Kidney (tissue), 14 donors: ENCODE results near the gene PYM1. TPM values are rescaled to one million over a fixed set of nuclear protein-coding genes. Genes with fewer than 3 reads are reported as not detected.

Experiments used
- DNase-seq, 5 donors: peaks; one replicate each; pipeline ENCODE4 v3.0.0-alpha.2; 2013 to 2020
- FAIRE-seq: peaks from 2 replicates; lab custom pipeline; 2012; peaks lifted over from hg19 to GRCh38; lab: Jason Lieb, UNC
- H3K27ac ChIP-seq, 2 donors: one replicate each; pipeline ENCODE4 v1.7.0; 2013; ENCODE audit warnings: low read depth in 2 of 2, low read length in 2 of 2, inconsistent platforms in 1 of 2
- H3K27me3 ChIP-seq: one replicate; pipeline ENCODE4 v1.7.1; 2013; ENCODE audit warnings: low read length, inconsistent platforms; ENCODE audit not compliant: control insufficient read depth, insufficient read depth
- H3K36me3 ChIP-seq, 3 donors: one replicate each; pipeline versions ENCODE4 v1.7.0 to v1.7.1; 2013; ENCODE audit warnings: low read length in 3 of 3, control low read depth in 1 of 3, inconsistent platforms in 1 of 3; ENCODE audit not compliant: insufficient read depth in 3 of 3, control insufficient read depth in 2 of 3
- H3K4me1 ChIP-seq, 3 donors: one replicate each; pipeline versions ENCODE4 v1.7.0 to v1.7.1; 2013; ENCODE audit warnings: low read length in 3 of 3, inconsistent platforms in 1 of 3, low read depth in 1 of 3; ENCODE audit not compliant: control insufficient read depth in 2 of 3, insufficient read depth in 2 of 3
- H3K4me3 ChIP-seq, 3 donors: one replicate each; pipeline versions ENCODE4 v1.7.0 to v1.8.1; 2013; ENCODE audit warnings: low read length in 3 of 3, control low read depth in 1 of 3, inconsistent platforms in 1 of 3
- H3K9ac ChIP-seq, 3 donors: one replicate each; pipeline versions ENCODE4 v1.7.0 to v1.7.1; 2013; ENCODE audit warnings: low read length in 3 of 3, control low read depth in 1 of 3, inconsistent platforms in 1 of 3
- H3K9me3 ChIP-seq, 3 donors: one replicate each; pipeline versions ENCODE4 v1.7.0 to v1.7.1; 2013; ENCODE audit warnings: low read length in 3 of 3, control low read depth in 1 of 3, inconsistent platforms in 1 of 3; ENCODE audit not compliant: control insufficient read depth in 2 of 3, insufficient read depth in 1 of 3
- CTCF ChIP-seq: IDR thresholded peaks from 3 replicates; pipeline ENCODE4 v1.5.1; 2012; ENCODE audit warnings: mild to moderate bottlenecking, moderate library complexity, borderline replicate concordance; ENCODE audit not compliant: insufficient read depth; ENCODE audit errors: extremely low read depth
- intact Hi-C: fragments of 100-400 bp; cut with DNase I; formaldehyde crosslinking; loops from one replicate; pipeline ENCODE4 v1.11.1; 2022
- polyA plus RNA-seq: library from polyadenylated mRNA; stranded (reverse); fragments of 350-450 nt; fragmentation: Illumina TruSeq; extraction: RNeasy Lipid Tissue Mini Kit (QIAGEN cat#74804); gene quantifications from one replicate; pipeline ENCODE4 v1.2.3, GENCODE V29; 2014; ENCODE audit warnings: low read depth, low replicate concordance; ENCODE audit not compliant: insufficient read depth
- total RNA-seq: library from RNA; stranded (reverse); fragmentation: NEBNext Ultra II Directional; extraction: Animal tissue kit (Norgen Biotek cat#: 25700); gene quantifications from one replicate; pipeline ENCODE4 v1.2.1, GENCODE V29; 2021
- donor health status: control.
- donor health status: control.
- donor health status: control.
- donor health status: control.
- donor health status: control.
- donor health status: DM: yes; HTN: yes; CAD: no.
- donor health status: Normal renal cell carcinoma (clear cell type).

Gene PYM1
- total and polyA plus RNA-seq, 2 donors from 2014 or later: 29.0 to 39.7 TPM

- intact Hi-C loops: no loop called here
- Histone ChIP-seq H3K9ac (no peak overlapping the region), H3K36me3 (peaks cover 0 to 6% (median 2%) of the 10 kb centered on the region in 3 donors), H3K4me1 (no peaks in the 10 kb centered on the region), H3K4me3 (no peak overlapping the region), H3K9me3 (no peaks in the 10 kb centered on the region), H3K27ac (no peak overlapping the region), H3K27me3 (no peaks in the 10 kb centered on the region)
- no peak for TF ChIP-seq CTCF
- FAIRE-seq: no peak
- DNase-seq: no peak
Observed at GRCh38 chr12:55901881-55902490, 25.7 kb downstream of the PYM1 start.

GRCh38 chr12:55899082-55899481 lies 28.6 kb downstream of the PYM1 start:
- H3K9ac ChIP-seq: no peak overlapping the region
- DNase-seq: no peak
- H3K4me3 ChIP-seq: no peak overlapping the region
- no peak for TF ChIP-seq CTCF
- H3K27me3 ChIP-seq: no peaks in the 10 kb centered on the region
- H3K27ac ChIP-seq: no peak overlapping the region
- H3K9me3 ChIP-seq: no peaks in the 10 kb centered on the region
- H3K4me1 ChIP-seq: no peaks in the 10 kb centered on the region
- FAIRE-seq: no peak
- peaks cover 0 to 6% (median 2%) of the 10 kb centered on the region in 3 donors for H3K36me3 ChIP-seq
- intact Hi-C loops: no loop called here

- DNase-seq (no peak), FAIRE-seq (no peak)
- Histone ChIP-seq H3K4me1 (no peaks in the 10 kb centered on the region), H3K27me3 (no peaks in the 10 kb centered on the region), H3K27ac (no peak overlapping the region), H3K36me3 (no peaks in the 10 kb centered on the region), H3K9me3 (no peaks in the 10 kb centered on the region), H3K4me3 (no peak overlapping the region), H3K9ac (no peak overlapping the region)
- TF ChIP-seq CTCF: no peak
- intact Hi-C loops: no loop called here
Observed at GRCh38 chr12:55893723-55894122, 34.0 kb downstream of the PYM1 start.

- no peak for TF ChIP-seq CTCF
- no peak for DNase-seq
- H3K36me3 ChIP-seq: no peaks in the 10 kb centered on the region
- intact Hi-C loops: no loop called here
- H3K27ac ChIP-seq: no peak overlapping the region
- H3K9me3 ChIP-seq: no peaks in the 10 kb centered on the region
- H3K4me3 ChIP-seq: no peak overlapping the region
- H3K9ac ChIP-seq: no peak overlapping the region
- no peaks in the 10 kb centered on the region for H3K4me1 ChIP-seq
- no peak for FAIRE-seq
- H3K27me3 ChIP-seq: no peaks in the 10 kb centered on the region
Observed at GRCh38 chr12:55891310-55891709, 36.4 kb downstream of the PYM1 start.
